ENCODE results near the gene TXNIP. TPM values are rescaled to one million over a fixed set of nuclear protein-coding genes. Genes with fewer than 3 reads are reported as not detected.
A peak's percentile ranks its signal among the peaks of the same experiment; 100 is the strongest.
"Not testable (repeated sequence)": the region's sequence is repeated elsewhere in the genome, so short reads cannot be mapped to it uniquely, and the experiment has no call there.

TXNIP gene
- total RNA-seq, 4 donors from 2014 or later = 1,118 to 3,262 (median 1,971) TPM

GRCh38 chr1:146031476-146031875 lies 35.1 kb upstream of the TXNIP start:
- ATAC-seq (ENCODE audit: low FRiP score) (no peak), DNase-seq (ENCODE audit: low spot score) (no peak)
- TF ChIP-seq CTCF (IDR thresholded peaks at IDR 0.05) = no peak

GRCh38 chr1:146029117-146029516 lies 32.7 kb upstream of the TXNIP start:
- ATAC-seq (ENCODE audit: low FRiP score) = no peak
- DNase-seq (ENCODE audit: low spot score) = no peak
- no peak for TF ChIP-seq CTCF (IDR thresholded peaks at IDR 0.05)

- DNase-seq (ENCODE audit: low spot score); ATAC-seq (ENCODE audit: low FRiP score): not testable (repeated sequence)
These were observed 30.3 kb upstream of the TXNIP start for GRCh38 chr1:146026650-146027049.

- not testable (repeated sequence) for ATAC-seq (ENCODE audit: low FRiP score); DNase-seq (ENCODE audit: low spot score)
These were observed 29.6 kb upstream of the TXNIP start for GRCh38 chr1:146025787-146026495.

GRCh38 chr1:146022403-146023127 lies 26.2 kb upstream of the TXNIP start:
- TF ChIP-seq CTCF (IDR thresholded peaks at IDR 0.05) = no peak
- ATAC-seq (ENCODE audit: low FRiP score) (no peak), DNase-seq (ENCODE audit: low spot score) (no peak)

- no peak for TF ChIP-seq CTCF (IDR thresholded peaks at IDR 0.05)
- DNase-seq (ENCODE audit: low spot score) = no peak
- no peak for ATAC-seq (ENCODE audit: low FRiP score)
These were observed 25.4 kb upstream of the TXNIP start, which contains the start of gene HJV for GRCh38 chr1:146021622-146022402. HJV (minus strand) TSS chr1:146021735; CDS start chr1:146020231, 1,504 bp downstream.

- no peak for DNase-seq (ENCODE audit: low spot score)
- peak; percentile 35 for ATAC-seq (ENCODE audit: low FRiP score)
- no peak for TF ChIP-seq CTCF (IDR thresholded peaks at IDR 0.05)
These were observed 24.7 kb upstream of the TXNIP start for GRCh38 chr1:146021050-146021445.
